LNCAP (cell line): ENCODE measurements around the gene DYRK1A.

Experiments used
- CTCF ChIP-seq: fragments of 450-650 bp; IDR thresholded peaks from 2 replicates; pipeline ENCODE4 v1.5.1; 2017; ENCODE audit warnings: mild to moderate bottlenecking

Gene DYRK1A

GRCh38 chr21:37484535-37485474 is 118.2 kb downstream of the DYRK1A start:
- no peak for TF ChIP-seq CTCF

- no peak for TF ChIP-seq CTCF
Measured at GRCh38 chr21:37489553-37489952, 123.0 kb downstream of the DYRK1A start.

- no peak for TF ChIP-seq CTCF
Measured at GRCh38 chr21:37490084-37490483, 123.5 kb downstream of the DYRK1A start.

- peak; percentile 45; the same call in 1 of the 2 replicates for TF ChIP-seq CTCF
Measured at GRCh38 chr21:37496972-37497371, 130.4 kb downstream of the DYRK1A start.

- TF ChIP-seq CTCF, result no peak
Measured at GRCh38 chr21:37498664-37499063, 132.1 kb downstream of the DYRK1A start.

- TF ChIP-seq CTCF, result no peak
Measured at GRCh38 chr21:37502947-37503346, 136.4 kb downstream of the DYRK1A start.

- TF ChIP-seq CTCF, result no peak
Measured at GRCh38 chr21:37503848-37504467, 137.4 kb downstream of the DYRK1A start.
